Astrocyte of the cerebellum (primary cell): Measurements from ENCODE around the gene ATAD3B.

Experiments used
- DNase-seq: peaks from one replicate; pipeline ENCODE4 v3.0.0-alpha.2; 2011; ENCODE audit warnings: low read depth
- H3K4me3 ChIP-seq: 2 replicates; pipeline ENCODE4 v1.5.1; 2011; ENCODE audit warnings: mild to moderate bottlenecking, low read depth, low read length, moderate library complexity
- CTCF ChIP-seq: IDR thresholded peaks from 2 replicates; pipeline ENCODE4 v1.5.1; 2012; ENCODE audit warnings: low read length, low read depth, moderate library complexity, mild to moderate bottlenecking; ENCODE audit errors: missing control alignments
- in situ Hi-C: cut with HindIII; loops from 2 replicates; pipeline ENCODE4 v1.10.0; 2017; ENCODE audit warnings: low sequenced_read_pairs

ATAD3B gene

GRCh38 chr1:1437904-1438376 is 33.6 kb upstream of the ATAD3B start:
- in situ Hi-C loops = no loop called here
- no peak for DNase-seq
- no peak overlapping the region for H3K4me3 ChIP-seq
- no peak for TF ChIP-seq CTCF

GRCh38 chr1:1438531-1439381 is 32.8 kb upstream of the ATAD3B start:
- no peak for TF ChIP-seq CTCF
- no peak overlapping the region for H3K4me3 ChIP-seq
- no peak for DNase-seq
- in situ Hi-C loops = no loop called here

GRCh38 chr1:1439546-1440261 is 31.9 kb upstream of the ATAD3B start:
- DNase-seq = no peak
- H3K4me3 ChIP-seq = no peak overlapping the region
- in situ Hi-C loops = no loop called here
- no peak for TF ChIP-seq CTCF

DNA sequence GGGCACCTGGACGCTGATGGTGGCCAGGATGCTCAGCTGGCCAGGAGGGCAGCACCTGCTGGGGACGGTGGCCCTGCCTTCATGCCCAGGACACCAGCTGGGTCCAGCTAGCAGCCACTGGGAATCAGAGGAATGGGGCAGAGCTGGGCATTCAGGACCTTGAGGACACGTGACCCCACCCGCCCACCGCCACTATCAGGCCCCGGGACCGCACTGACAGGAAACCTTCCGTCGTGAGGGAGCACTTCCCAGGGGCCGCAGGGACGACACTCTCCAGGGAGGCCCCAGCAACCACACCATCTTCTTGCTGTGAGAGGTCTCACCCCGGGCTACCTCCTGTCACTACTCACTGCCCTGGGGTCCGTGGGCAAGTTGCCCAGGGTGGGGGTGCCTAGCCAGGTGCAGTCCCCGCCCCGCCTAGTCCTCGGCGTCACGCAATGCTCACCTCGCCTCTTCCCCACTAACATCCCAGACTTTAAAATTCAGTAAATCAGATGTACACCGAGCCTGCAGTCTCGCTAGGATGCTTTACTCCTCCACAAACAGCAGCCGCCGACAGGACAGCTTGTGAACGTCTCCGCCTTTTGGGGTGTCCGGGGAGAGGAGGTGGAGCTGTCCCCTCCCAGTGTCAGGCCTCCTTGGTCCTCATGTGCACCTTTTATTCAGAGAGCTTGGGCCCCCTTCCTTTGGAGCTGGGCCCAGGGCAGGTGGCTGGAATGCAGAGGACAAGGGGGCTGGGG is 31.1 kb upstream of the ATAD3B start:
- TF ChIP-seq CTCF = no peak
- DNase-seq = no peak
- in situ Hi-C loops = no loop called here
- H3K4me3 ChIP-seq = no peak overlapping the region

GRCh38 chr1:1441002-1441888 is 30.3 kb upstream of the ATAD3B start:
- in situ Hi-C loops = no loop called here
- H3K4me3 ChIP-seq = no peak overlapping the region
- no peak for DNase-seq
- peak; percentile 80 for TF ChIP-seq CTCF
